ENCODE results near the gene NBEA. TPM values are rescaled to one million over a fixed set of nuclear protein-coding genes. Genes with fewer than 3 reads are reported as not detected.

Gene NBEA
- total and polyA plus RNA-seq, 12 donors, result 3.1 to 19.7 (median 14.2) TPM

- H3K27me3 ChIP-seq, result no peaks in the 10 kb centered on the region
- H3K4me1 ChIP-seq (replicated peaks in 1 of 2), result no peaks in the 10 kb centered on the region
- 24 to 55% (median 46%) methylated on average over 1 of the region's 1 CpG for WGBS, 4 donors
- TF ChIP-seq CTCF (IDR thresholded peaks at IDR 0.05) (no peak), POLR2A (IDR thresholded peaks at IDR 0.05) (no peak)
- no peaks in the 10 kb centered on the region for H3K36me3 ChIP-seq (replicated peaks in 1 of 2)
- H3K9me3 ChIP-seq (replicated peaks in 1 of 3), result peaks cover 0 to 12% (median 0%) of the 10 kb centered on the region in 3 donors
- DNase-seq, result no peak
- intact Hi-C loops (cut with DNase I), result no loop called here
- no peak overlapping the region for H3K27ac ChIP-seq
- H3K4me3 ChIP-seq, result no peak overlapping the region
Observed at GRCh38 chr13:35365883-35366282, 423.8 kb downstream of the NBEA start.

- WGBS, 4 donors, result 89 to 94% (median 93%) methylated on average over 2 of the region's 2 CpGs
- no peak overlapping the region for H3K27ac ChIP-seq
- H3K27me3 ChIP-seq, result no peaks in the 10 kb centered on the region
- no peaks in the 10 kb centered on the region for H3K4me1 ChIP-seq (replicated peaks in 1 of 2)
- H3K36me3 ChIP-seq (replicated peaks in 1 of 2), result no peaks in the 10 kb centered on the region
- no peak for TF ChIP-seq CTCF (IDR thresholded peaks at IDR 0.05)
- no peak for TF ChIP-seq POLR2A (IDR thresholded peaks at IDR 0.05)
- H3K4me3 ChIP-seq, result no peak overlapping the region
- no peak for DNase-seq
- peaks cover 0 to 20% (median 4%) of the 10 kb centered on the region in 3 donors for H3K9me3 ChIP-seq (replicated peaks in 1 of 3)
- intact Hi-C loops (cut with DNase I), result no loop called here
Observed at GRCh38 chr13:35367586-35367985, 425.5 kb downstream of the NBEA start.

- Histone ChIP-seq H3K4me1 (replicated peaks in 1 of 2) (no peaks in the 10 kb centered on the region), H3K4me3 (no peak overlapping the region), H3K27me3 (no peaks in the 10 kb centered on the region), H3K9me3 (replicated peaks in 1 of 3) (no peaks in the 10 kb centered on the region), H3K36me3 (replicated peaks in 1 of 2) (no peaks in the 10 kb centered on the region), H3K27ac (no peak overlapping the region)
- no peak for TF ChIP-seq CTCF (IDR thresholded peaks at IDR 0.05)
- TF ChIP-seq POLR2A (IDR thresholded peaks at IDR 0.05), result no peak
- intact Hi-C loops (cut with DNase I), result no loop called here
- DNase-seq, result no peak
Observed at GRCh38 chr13:35378939-35379338, 436.9 kb downstream of the NBEA start.

GRCh38 chr13:35379663-35380062 lies 437.6 kb downstream of the NBEA start:
- no peak overlapping the region for H3K27ac ChIP-seq
- DNase-seq, result no peak
- no peaks in the 10 kb centered on the region for H3K36me3 ChIP-seq (replicated peaks in 1 of 2)
- no peaks in the 10 kb centered on the region for H3K4me1 ChIP-seq (replicated peaks in 1 of 2)
- intact Hi-C loops (cut with DNase I), result no loop called here
- no peak overlapping the region for H3K4me3 ChIP-seq
- H3K9me3 ChIP-seq (replicated peaks in 1 of 3), result no peaks in the 10 kb centered on the region
- H3K27me3 ChIP-seq, result no peaks in the 10 kb centered on the region
- no peak for TF ChIP-seq POLR2A (IDR thresholded peaks at IDR 0.05)
- TF ChIP-seq CTCF (IDR thresholded peaks at IDR 0.05), result no peak
